Middle frontal gyrus (tissue), 1 donor: ENCODE data around the gene CYP4F2.
"Not testable (repeated sequence)": the region's sequence is repeated elsewhere in the genome, so short reads cannot be mapped to it uniquely, and the experiment has no call there.

Source experiments
- DNase-seq: peaks from one replicate; pipeline ENCODE4 v3.0.0-alpha.2; 2015; ENCODE audit warnings: low spot score; ENCODE audit errors: extremely low spot score

CYP4F2 gene

GRCh38 chr19:15900032-15900431 lies 2.2 kb upstream of the CYP4F2 start:
- not testable (repeated sequence) for DNase-seq

GRCh38 chr19:15899561-15899960 lies 1.7 kb upstream of the CYP4F2 start:
- DNase-seq: not testable (repeated sequence)

GRCh38 chr19:15897026-15897737 lies 692 bp downstream of the CYP4F2 start:
- no peak for DNase-seq

DNA sequence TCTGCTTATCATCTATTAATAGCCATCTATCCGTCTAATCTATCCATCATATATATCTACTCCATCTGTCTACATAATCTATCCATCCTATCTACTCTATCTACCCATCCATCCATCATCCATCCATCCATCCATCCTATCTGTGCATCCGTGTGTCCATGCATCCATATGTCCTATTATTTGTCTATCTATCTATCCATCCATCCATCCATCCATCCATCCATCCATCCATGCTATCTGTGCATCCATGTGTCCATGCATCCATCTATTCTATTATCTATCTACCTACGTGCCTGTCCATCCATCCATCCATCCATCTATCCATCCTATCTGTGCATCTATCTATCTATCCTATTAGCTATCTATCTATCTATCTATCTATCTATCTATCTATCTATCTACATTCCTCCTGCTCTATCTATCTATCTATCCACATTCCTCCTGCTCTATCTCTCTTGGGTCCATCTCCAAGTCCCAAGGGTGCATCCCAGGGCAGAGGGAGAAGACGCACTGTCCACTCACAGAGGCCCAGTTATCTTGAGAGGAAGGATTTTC lies 1.9 kb downstream of the CYP4F2 start:
- no peak for DNase-seq

GRCh38 chr19:15894359-15894758 lies 3.5 kb downstream of the CYP4F2 start:
- DNase-seq: no peak

GRCh38 chr19:15893477-15893876 lies 4.4 kb downstream of the CYP4F2 start:
- no peak for DNase-seq

GRCh38 chr19:15892012-15892411 lies 5.9 kb downstream of the CYP4F2 start:
- no peak for DNase-seq

GRCh38 chr19:15891434-15891833 lies 6.4 kb downstream of the CYP4F2 start:
- DNase-seq: no peak

DNA sequence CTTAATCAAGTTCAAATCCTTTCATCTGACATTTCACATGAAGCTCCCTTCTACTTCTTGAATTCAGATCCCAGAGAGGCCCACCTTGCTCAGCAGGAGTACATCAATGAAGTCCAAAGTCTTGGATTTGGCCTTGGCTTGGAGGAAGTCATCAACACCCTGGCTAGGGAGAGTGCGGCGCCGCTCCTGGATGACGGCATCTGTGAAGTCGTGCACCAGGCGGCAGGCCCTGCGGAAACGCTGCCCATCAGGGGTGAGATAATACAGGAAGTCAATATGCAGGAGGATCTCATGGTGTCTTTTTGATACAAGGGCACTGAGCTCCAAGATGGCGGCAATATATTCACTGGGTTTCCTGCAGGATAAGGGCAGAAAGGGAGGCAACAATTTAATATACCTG lies 8.5 kb downstream of the CYP4F2 start:
- DNase-seq: not testable (repeated sequence)

DNA sequence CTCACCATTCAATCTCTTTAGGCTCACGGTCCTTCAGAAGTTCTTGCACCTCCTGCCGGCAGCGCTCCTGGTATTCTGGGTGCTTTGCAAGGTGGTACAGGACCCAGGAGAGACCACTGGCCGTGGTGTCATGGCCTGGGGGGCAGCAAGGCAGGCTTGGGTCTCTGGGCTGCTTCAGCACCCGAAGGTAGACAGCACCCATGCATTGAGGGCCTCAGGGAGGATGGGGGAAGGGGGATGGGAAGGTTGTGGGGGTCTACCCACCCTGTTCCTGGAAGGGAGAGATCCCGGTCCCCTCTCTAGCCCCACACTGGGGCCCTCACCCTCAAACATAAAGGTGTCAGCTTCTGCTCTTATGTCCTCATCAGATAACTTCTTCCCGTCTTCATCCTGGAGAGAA lies 12.0 kb downstream of the CYP4F2 start:
- DNase-seq: no peak

DNA sequence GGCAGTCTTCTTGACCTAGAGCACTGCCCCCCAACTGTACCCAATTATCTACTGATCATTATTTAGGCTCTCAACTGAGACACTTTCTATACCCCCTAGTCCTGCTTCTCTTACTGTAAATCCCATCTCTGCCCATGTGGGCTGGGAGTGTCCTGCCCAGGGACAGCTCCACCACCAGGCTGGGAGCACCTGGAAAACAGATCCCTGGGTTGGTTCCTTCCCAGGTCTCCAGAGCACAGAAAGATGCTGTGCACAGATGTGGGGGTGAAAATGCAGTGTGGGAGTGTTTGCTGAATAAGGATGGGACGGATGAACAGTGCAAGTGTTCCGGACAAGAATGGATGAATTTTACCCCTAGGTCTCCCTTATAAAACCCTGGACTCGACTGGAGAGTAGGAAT lies 12.7 kb downstream of the CYP4F2 start:
- no peak for DNase-seq

DNA sequence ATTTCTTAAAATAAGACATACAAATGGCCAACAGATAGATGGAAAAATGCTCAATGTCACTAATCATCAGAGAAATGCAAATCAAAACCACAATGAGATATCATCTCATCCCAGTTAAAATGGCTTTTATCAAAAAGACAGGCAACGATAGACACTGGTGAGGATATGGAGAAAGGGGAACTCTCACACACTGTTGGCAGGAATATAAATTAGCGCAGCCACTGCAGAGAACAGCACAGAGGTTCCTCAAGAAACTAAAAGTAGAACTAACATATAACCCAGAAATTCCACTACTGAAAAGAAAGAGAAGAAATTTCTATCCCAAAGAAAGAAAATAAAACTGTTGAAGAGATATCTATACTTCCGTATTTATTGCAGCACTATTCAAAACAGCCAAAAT lies 14.5 kb downstream of the CYP4F2 start:
- DNase-seq: not testable (repeated sequence)

GRCh38 chr19:15874821-15875474 lies 22.9 kb downstream of the CYP4F2 start:
- no peak for DNase-seq

DNA sequence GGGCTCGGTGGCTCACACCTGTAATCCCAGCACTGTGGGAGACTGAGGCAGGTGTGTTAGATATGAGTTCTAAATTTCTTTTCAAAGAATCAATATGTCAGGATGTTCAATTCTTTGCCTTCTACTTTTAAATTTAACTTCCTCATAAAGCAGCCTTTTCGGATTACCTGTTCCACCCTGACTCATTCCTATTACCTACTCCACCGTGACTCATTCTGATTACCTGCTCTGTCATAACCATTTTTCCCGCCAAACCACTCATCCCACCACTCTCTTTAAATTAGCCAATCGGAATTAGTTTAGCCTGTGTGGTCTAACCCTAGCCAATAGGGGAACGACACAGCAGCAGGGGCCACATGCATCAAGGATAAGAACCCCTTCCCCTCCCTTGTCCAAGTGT lies 24.1 kb downstream of the CYP4F2 start:
- not testable (repeated sequence) for DNase-seq

- DNase-seq: no peak
Observed at GRCh38 chr19:15871570-15871969, 26.3 kb downstream of the CYP4F2 start.

DNA sequence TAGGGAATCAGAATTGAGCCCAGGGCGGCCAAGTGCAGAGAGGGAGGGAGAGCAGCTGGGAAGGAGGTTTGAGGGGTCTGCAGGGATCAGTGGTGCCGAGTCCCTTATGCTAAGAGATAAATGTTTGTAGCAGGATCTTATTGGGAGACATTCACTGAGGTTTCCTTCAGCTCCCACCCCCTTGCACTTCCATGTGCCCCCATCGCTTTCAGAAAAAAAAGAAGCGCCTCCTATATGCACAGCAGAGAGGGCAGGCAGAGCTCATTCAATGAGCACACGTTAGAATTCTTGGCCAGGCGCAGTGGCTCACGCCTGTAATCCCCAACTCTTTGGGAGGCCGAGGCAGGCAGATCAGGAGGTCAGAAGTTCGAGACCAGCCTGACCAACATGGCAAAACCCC lies 28.0 kb downstream of the CYP4F2 start:
- no peak for DNase-seq

DNA sequence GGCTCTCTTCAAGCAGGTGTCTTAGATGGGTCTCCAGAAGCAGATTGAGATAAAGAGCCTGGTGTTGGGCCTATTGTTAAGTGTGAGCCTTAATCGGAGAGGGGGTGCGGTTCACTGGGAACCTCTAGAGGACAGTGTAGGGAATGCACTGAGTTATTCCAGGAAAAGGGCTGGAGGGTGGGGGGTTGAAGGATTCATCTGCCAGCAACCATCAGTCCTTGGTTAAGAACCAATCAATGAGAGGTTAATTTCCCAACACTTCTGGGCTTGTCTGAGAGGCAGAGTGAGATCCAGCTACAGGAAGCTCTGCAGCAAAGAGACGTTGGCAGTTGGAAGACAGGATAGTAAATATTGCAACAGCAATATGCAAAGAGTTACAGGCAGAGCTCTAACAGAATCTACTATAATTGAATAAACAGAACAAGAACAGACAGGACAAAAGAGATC lies 28.7 kb downstream of the CYP4F2 start:
- no peak for DNase-seq

DNA sequence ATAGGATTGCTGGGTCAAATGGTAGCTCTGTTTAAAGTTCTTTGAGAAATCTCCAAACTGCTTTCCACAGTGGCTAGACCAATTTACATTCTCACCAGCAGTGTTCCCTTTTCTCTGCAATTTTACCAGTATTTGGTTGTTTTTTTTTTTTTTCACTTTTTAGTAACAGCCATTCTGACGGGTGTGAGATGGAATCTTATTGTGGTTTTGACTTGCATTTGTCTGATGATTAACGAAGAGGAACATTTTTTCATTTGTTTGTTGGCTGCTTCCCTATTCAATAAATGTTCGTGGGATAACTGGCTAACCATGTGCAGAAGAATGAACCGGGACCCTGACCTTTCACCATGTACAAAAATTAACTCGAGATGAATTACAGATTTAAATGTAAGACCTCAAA lies 31.2 kb downstream of the CYP4F2 start:
- no peak for DNase-seq

GRCh38 chr19:15864824-15865223 lies 33.0 kb downstream of the CYP4F2 start:
- no peak for DNase-seq

- DNase-seq: no peak
Observed at GRCh38 chr19:15863272-15863671, 34.6 kb downstream of the CYP4F2 start.

DNA sequence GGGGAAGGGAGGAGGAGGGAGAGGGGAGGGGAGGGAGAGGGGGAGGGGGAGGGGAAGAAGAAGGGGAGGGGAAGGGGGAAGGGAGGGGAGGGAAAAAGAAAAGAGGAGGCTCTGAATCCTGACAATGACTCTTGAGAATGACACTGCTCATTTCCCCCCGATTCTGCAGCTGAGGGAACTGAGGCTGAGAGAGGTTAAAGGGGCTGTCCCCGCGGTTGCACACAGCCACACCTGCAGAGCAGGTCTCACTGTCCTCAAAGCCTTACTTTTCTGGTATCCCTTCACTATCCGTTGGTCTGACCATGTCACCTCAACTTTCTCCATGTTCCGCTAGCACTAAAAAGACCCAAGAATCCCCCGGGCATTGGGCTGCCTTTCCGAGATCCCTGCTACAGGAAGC lies 35.4 kb downstream of the CYP4F2 start:
- no peak for DNase-seq

GRCh38 chr19:15860522-15860921 lies 37.4 kb downstream of the CYP4F2 start:
- DNase-seq: no peak

DNA sequence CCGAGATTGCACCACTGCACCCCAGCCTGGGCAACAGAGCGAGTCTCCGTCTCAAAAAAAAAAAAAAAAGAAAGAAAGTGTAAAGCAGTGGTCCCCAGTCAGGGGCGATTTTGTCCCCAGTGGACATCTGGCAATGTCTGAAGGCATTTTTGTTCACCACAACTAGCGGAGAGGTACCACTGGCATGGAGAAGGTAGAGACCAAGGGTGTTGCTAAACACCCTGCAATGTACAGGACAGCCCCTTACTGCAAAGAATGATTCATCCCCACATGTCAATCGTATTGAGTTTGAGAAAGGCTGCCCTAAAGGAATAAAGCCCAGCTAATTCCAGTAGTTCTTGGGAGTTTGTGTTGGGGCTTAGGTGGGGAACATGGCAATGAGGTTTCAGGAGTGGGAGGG lies 38.7 kb downstream of the CYP4F2 start:
- no peak for DNase-seq
